Tibial artery (tissue), 4 donors: ENCODE results near the gene TFAP2C.

Experiments
- DNase-seq, 2 donors: peaks; one replicate each; pipeline ENCODE4 v3.0.0-alpha.2; 2019
- H3K27ac ChIP-seq, 2 donors: fragments of 200-600 bp; sonication (generic) in 1 of 2; 1 replicate in 1 of 2; 2 replicates in 1 of 2; pipeline ENCODE4 v1.5.1; 2018 to 2019; ENCODE audit warnings: mild to moderate bottlenecking in 1 of 2
- H3K27me3 ChIP-seq, 2 donors: fragments of 200-600 bp; sonication (generic) in 1 of 2; one replicate each; pipeline versions ENCODE4 v1.5.1 to v1.6.0; 2016 to 2019
- H3K36me3 ChIP-seq, 3 donors: fragments of 200-600 bp; sonication (generic) in 2 of 3; one replicate each; pipeline ENCODE4 v1.5.1; 2016 to 2019; ENCODE audit warnings: mild to moderate bottlenecking in 2 of 3
- H3K4me1 ChIP-seq, 4 donors: fragments of 200-600 bp; sonication (generic) in 2 of 4; 1 replicate in 3 of 4; 2 replicates in 1 of 4; pipeline ENCODE4 v1.5.1; 2016 to 2019
- H3K4me3 ChIP-seq, 2 donors: fragments of 200-600 bp; sonication (generic) in 1 of 2; 1 replicate in 1 of 2; 2 replicates in 1 of 2; pipeline ENCODE4 v1.5.1; 2018 to 2019; ENCODE audit warnings: mild to moderate bottlenecking in 2 of 2
- H3K9me3 ChIP-seq, 3 donors: fragments of 200-600 bp; sonication (generic) in 1 of 3; one replicate each; pipeline ENCODE4 v1.5.1; 2016 to 2019
- intact Hi-C: fragments of 100-400 bp; cut with DNase I; formaldehyde crosslinking; loops from one replicate; pipeline ENCODE4 v1.15.0; 2023; ENCODE audit warnings: low total_unique reads
- TF ChIP-seq, protein P1 (sequence below), 2 experiments: fragments of 200-600 bp in 1 of 2; fragments of 450-650 bp in 1 of 2; IDR thresholded peaks; one replicate each; pipeline ENCODE4 v1.5.1; 2017 to 2019; ENCODE audit warnings: antibody characterized with exemption in 2 of 2, mild to moderate bottlenecking in 1 of 2, moderate library complexity in 1 of 2

The TFAP2C gene

DNA sequence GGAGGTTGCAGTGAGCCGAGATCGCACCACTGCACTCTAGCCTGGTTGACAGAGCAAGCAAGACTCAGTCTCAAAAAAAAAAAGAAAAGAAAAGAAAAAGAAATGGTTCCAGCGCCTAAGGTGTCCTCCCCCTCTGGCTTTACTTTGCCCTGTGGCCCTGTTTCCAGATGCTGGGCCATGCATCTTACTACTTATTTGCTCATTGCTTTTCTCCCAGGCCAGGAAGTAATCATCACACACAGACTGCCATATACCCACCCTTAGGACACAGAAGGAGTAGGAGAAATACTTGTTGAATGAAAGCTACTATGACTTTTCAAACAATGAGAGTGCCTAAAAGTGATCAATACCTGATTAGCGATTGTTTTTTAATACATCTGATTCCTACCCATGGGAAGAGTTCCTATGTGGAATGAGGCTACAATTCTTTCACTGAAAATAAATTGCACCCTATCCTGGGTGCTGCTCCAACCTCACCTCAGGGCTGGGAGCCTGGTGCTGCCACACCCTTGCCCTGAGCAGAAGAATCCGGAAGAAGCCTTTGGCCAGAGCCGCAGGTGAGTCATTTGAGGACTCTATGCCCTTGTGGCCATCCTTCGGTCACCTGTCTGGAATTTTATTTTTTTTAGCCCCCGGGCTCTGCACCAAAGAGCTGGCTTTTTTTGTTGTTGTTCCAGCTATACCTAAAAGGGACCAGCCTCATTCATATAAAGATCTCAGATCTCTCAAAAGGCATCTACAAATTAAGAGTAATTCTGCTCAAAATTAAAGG, 22.7 kb upstream of the TFAP2C start:
- no peak overlapping the region for H3K27ac ChIP-seq
- H3K4me1 ChIP-seq: no peaks in the 10 kb centered on the region
- H3K27me3 ChIP-seq: peaks cover 0 to 3% of the 10 kb centered on the region in 2 donors
- no peaks in the 10 kb centered on the region for H3K9me3 ChIP-seq
- H3K4me3 ChIP-seq: no peak overlapping the region
- TF ChIP-seq, protein P1, sequence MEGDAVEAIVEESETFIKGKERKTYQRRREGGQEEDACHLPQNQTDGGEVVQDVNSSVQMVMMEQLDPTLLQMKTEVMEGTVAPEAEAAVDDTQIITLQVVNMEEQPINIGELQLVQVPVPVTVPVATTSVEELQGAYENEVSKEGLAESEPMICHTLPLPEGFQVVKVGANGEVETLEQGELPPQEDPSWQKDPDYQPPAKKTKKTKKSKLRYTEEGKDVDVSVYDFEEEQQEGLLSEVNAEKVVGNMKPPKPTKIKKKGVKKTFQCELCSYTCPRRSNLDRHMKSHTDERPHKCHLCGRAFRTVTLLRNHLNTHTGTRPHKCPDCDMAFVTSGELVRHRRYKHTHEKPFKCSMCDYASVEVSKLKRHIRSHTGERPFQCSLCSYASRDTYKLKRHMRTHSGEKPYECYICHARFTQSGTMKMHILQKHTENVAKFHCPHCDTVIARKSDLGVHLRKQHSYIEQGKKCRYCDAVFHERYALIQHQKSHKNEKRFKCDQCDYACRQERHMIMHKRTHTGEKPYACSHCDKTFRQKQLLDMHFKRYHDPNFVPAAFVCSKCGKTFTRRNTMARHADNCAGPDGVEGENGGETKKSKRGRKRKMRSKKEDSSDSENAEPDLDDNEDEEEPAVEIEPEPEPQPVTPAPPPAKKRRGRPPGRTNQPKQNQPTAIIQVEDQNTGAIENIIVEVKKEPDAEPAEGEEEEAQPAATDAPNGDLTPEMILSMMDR (IDR thresholded peaks at IDR 0.05): no peak
- H3K36me3 ChIP-seq: no peaks in the 10 kb centered on the region
- intact Hi-C loops: no loop called here
- no peak for DNase-seq

DNA sequence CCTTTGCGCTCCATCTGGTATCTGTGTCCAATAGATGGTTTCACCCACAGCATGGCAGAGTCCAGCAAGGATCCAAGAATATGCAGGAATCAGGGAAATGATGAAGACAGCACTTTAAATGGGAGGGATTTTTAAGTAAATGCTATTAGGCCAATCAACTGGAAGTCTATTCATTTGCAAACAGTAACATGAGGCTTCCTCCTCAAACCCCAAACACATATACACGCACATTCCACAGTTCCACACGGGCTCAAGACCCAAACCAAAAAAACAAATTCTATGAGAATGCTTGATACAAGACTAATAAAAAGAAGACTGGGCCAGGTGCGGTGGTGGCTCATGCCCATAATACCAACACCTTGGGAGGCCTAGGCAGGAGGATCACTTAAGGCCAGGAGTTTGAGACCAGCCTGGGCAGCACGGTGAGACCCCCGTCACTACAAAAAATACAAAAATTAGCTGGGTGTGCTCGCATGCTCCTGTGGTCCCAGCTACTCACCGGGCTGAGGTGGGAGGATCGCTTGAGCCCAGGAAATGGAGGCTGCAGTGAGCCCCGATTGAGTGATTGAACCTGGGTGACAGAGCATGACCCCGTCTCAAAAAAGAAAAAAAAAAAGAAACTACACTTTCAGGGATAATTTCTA, 21.9 kb upstream of the TFAP2C start:
- Histone ChIP-seq H3K4me3 (no peak overlapping the region), H3K9me3 (no peaks in the 10 kb centered on the region), H3K27ac (no peak overlapping the region), H3K4me1 (no peaks in the 10 kb centered on the region), H3K36me3 (no peaks in the 10 kb centered on the region), H3K27me3 (peaks cover 0 to 3% of the 10 kb centered on the region in 2 donors)
- no peak for DNase-seq
- TF ChIP-seq, protein P1 (IDR thresholded peaks at IDR 0.05): no peak
- intact Hi-C loops: no loop called here

DNA sequence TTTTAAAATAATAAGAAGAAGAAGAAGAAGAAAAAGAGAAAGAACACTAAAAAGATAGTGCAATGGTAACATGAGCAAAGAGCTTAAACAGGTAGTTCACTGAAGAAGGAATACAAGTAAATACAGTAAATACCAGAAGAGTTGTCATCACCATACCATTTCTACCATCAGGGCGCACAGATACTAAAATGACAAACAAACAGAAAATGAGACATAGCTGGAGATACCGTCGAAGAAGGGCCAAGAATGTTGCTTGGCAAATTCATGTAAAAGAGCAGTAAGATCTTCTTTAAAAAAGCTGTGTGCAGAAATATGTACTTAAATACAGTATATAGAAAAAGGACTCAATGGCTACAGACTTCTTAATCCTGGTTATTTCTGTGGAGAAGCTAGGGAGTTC, 20.7 kb upstream of the TFAP2C start:
- no peak overlapping the region for H3K4me3 ChIP-seq
- H3K27me3 ChIP-seq: peaks cover 0 to 3% of the 10 kb centered on the region in 2 donors
- no peaks in the 10 kb centered on the region for H3K4me1 ChIP-seq
- intact Hi-C loops: no loop called here
- no peak for DNase-seq
- H3K36me3 ChIP-seq: no peaks in the 10 kb centered on the region
- no peaks in the 10 kb centered on the region for H3K9me3 ChIP-seq
- TF ChIP-seq, protein P1 (IDR thresholded peaks at IDR 0.05): no peak
- H3K27ac ChIP-seq: no peak overlapping the region

DNA sequence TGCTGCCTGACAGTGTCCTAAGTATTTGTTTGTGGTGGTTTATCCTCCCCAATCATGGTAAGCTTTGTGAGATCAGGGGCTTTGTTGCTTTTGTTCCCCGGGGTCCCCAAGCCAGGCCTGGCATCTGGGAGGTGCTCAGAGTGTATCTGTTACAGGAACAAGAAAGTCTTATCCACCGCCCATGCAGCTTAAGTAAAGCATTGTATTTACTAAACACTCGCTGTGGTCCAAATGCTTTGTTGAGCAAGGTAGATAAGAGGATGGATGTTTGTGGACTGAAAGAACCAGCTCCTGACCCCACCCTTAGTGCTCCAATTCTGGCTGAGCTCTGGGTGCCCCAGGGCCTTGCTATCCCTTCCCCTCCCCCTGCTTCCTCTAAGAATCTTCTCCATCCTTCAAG, 19.8 kb upstream of the TFAP2C start:
- no peaks in the 10 kb centered on the region for H3K9me3 ChIP-seq
- DNase-seq: no peak
- H3K27me3 ChIP-seq: peaks cover 0 to 3% of the 10 kb centered on the region in 2 donors
- intact Hi-C loops: no loop called here
- H3K4me1 ChIP-seq: no peaks in the 10 kb centered on the region
- H3K36me3 ChIP-seq: no peaks in the 10 kb centered on the region
- H3K4me3 ChIP-seq: no peak overlapping the region
- H3K27ac ChIP-seq: no peak overlapping the region
- TF ChIP-seq, protein P1 (IDR thresholded peaks at IDR 0.05): no peak

DNA sequence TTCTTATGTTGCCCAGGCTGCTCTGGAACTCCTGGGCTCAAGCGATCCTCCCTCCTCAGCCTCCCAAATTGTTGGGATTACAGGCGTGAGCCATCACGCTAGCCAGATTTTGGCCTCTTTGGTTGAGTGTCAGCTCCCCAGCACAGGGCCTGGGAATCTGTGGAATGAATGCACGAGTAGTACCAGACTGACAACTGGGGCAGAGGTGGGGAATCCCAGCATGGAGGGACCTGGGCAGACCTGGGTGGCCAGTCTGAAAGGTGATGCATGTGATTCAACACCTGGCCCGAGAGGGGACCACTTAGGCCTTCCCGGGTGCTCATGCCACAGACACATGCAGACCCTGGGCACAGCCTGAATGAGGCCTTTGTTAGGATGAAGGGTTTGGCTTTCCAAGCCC, 19.0 kb upstream of the TFAP2C start:
- H3K4me3 ChIP-seq: no peak overlapping the region
- no peaks in the 10 kb centered on the region for H3K4me1 ChIP-seq
- H3K27ac ChIP-seq: no peak overlapping the region
- peaks cover 0 to 3% of the 10 kb centered on the region in 2 donors for H3K27me3 ChIP-seq
- TF ChIP-seq, protein P1 (IDR thresholded peaks at IDR 0.05): no peak
- no peak for DNase-seq
- no peaks in the 10 kb centered on the region for H3K9me3 ChIP-seq
- H3K36me3 ChIP-seq: no peaks in the 10 kb centered on the region
- intact Hi-C loops: no loop called here
